Thyroid gland (tissue), 4 donors: ENCODE data around the gene PRDM2.

Experiments
- CTCF ChIP-seq, 6 experiments: fragments of 200-600 bp in 3 of 6; fragments of 450-650 bp in 3 of 6; sonication (generic) in 3 of 6; IDR thresholded peaks; one replicate each; pipeline ENCODE4 v1.5.1; 2016 to 2019; ENCODE audit warnings: antibody characterized with exemption in 6 of 6, mild to moderate bottlenecking in 2 of 6, inconsistent platforms in 1 of 6, moderate library complexity in 1 of 6
- POLR2A ChIP-seq, 2 donors: fragments of 450-650 bp; IDR thresholded peaks; one replicate each; pipeline ENCODE4 v1.6.1; 2017; ENCODE audit warnings: antibody characterized with exemption in 2 of 2, mild to moderate bottlenecking in 2 of 2, moderate library complexity in 1 of 2

- TF ChIP-seq CTCF (IDR thresholded peaks at IDR 0.05) (no peak), POLR2A (IDR thresholded peaks at IDR 0.05) (no peak)
These were observed 103.7 kb downstream of the PRDM2 start for GRCh38 chr1:13803546-13804239.
